Heart right ventricle (tissue), 16 donors: ENCODE measurements around the gene UBE2Q1. TPM values are rescaled to one million over a fixed set of nuclear protein-coding genes. Genes with fewer than 3 reads are reported as not detected.

Experiments
- ATAC-seq, 8 donors: fragments of 200-7000 bp; cut with Tn5 transposase; one replicate each; pipeline ENCODE4 v1.9.1; 2020; ENCODE audit warnings: mild to moderate bottlenecking in 8 of 8, moderate library complexity in 8 of 8, moderate number of reproducible peaks in 1 of 8
- DNase-seq, 2 donors: peaks; one replicate each; pipeline ENCODE4 v3.0.0-alpha.2; 2020
- H3K27ac ChIP-seq, 10 donors: fragments of 200-600 bp; sonication (generic) in 2 of 10; one replicate each; pipeline versions ENCODE4 v1.5.0 to v1.8.0; 2020 to 2022; ENCODE audit warnings: mild to moderate bottlenecking in 3 of 10
- H3K27me3 ChIP-seq, 7 donors: fragments of 200-600 bp; one replicate each; pipeline ENCODE4 v1.8.0; 2021 to 2022; ENCODE audit warnings: mild to moderate bottlenecking in 2 of 7
- H3K36me3 ChIP-seq, 9 donors: fragments of 200-600 bp; sonication (generic) in 1 of 9; one replicate each; pipeline versions ENCODE4 v1.5.0 to v1.8.0; 2020 to 2022; ENCODE audit warnings: mild to moderate bottlenecking in 2 of 9
- H3K4me1 ChIP-seq, 9 donors: fragments of 200-600 bp; sonication (generic) in 1 of 9; one replicate each; pipeline versions ENCODE4 v1.5.0 to v1.8.0; 2020 to 2022; ENCODE audit warnings: mild to moderate bottlenecking in 4 of 9
- H3K4me3 ChIP-seq, 10 donors: fragments of 200-600 bp; sonication (generic) in 2 of 10; one replicate each; pipeline versions ENCODE4 v1.5.0 to v1.8.0; 2020 to 2022; ENCODE audit warnings: mild to moderate bottlenecking in 7 of 10, moderate library complexity in 2 of 10
- H3K9me3 ChIP-seq, 11 donors: fragments of 200-600 bp in 10 of 11; sonication (generic) in 2 of 11; one replicate each; pipeline versions ENCODE4 v1.5.0 to v1.8.0; 2013 to 2022; ENCODE audit warnings: mild to moderate bottlenecking in 2 of 11, control low read depth in 1 of 11, moderate library complexity in 1 of 11
- CTCF ChIP-seq, 9 donors: fragments of 200-600 bp; sonication (generic) in 2 of 9; IDR thresholded peaks; one replicate each; pipeline versions ENCODE4 v1.5.0 to v1.8.0; 2021 to 2022; ENCODE audit warnings: antibody characterized with exemption in 9 of 9, mild to moderate bottlenecking in 5 of 9, moderate library complexity in 1 of 9
- WGBS, 2 donors: extraction: QIAGEN DNeasy Blood & Tissue Kit; methylation state at CpG; one replicate each; pipeline ENCODE4 v1.1.7; 2013; ENCODE audit warnings: inconsistent platforms in 1 of 2; 5-methylcytosine and 5-hydroxymethylcytosine counted together
- intact Hi-C, 10 donors: fragments of 100-400 bp; cut with DNase I; formaldehyde crosslinking; loops; one replicate each; pipeline versions ENCODE4 v1.11.1 to v1.14.2; 2022
- polyA plus RNA-seq, 2 donors: library from polyadenylated mRNA; stranded (reverse); fragments of 200-250 nt; gene quantifications; one replicate each; pipeline ENCODE4 v1.2.3, GENCODE V29; 2013
- total RNA-seq, 10 donors: library from RNA; stranded (reverse); fragmentation: NEBNext Ultra II Directional in 3 of 10; extraction: Animal tissue kit (Norgen Biotek cat#: 25700) in 3 of 10; gene quantifications; one replicate each; pipeline versions ENCODE4 v1.2.1 to v1.2.4, GENCODE V29; 2021 to 2023
- donor health status: Arrhythmogenic right ventricular cardiomyopathy.
- donor health status: ischemic (EF 13 %, LVEDD 7.1; RV severe dilation, severe dysfunction).
- donor health status: healthy with polysubstance abuse.
- donor health status: DM: no; HTN: yes; CAD: no.
- donor health status: DM: no; HTN: no; CAD: no.
- donor health status: ischemic (EF 25% LVEDD 6.9; RV normal size, moderate dysfunction).
- donor health status: ischemic (EF 25% LVEDD 5.7; RV mildly dilated, moderate dysfunction).
- donor health status: healthy.
- donor health status: DM: yes; HTN: yes; CAD: no.
- donor health status: Ischemic cardiomyopathy.
- donor health status: ischemic (EF 35%, LVEDD 5.7; RV mildly dilated, moderate dysfunction).
- donor health status: nonischemic (EF 11% LVEDD 7.7; RV severe dilation, severe dysfunction).
- donor health status: DM: yes; HTN: yes; CAD: no.
- donor health status: PGD.
- donor health status: ischemic (EF 29% LVEDD 5.4; RV normal size, mild dysfunction).
- donor health status: nonischemic (EF 23%, LVEDD 6.1; RV moderate dilation, normal function).

UBE2Q1 gene
- total and polyA plus RNA-seq, 12 donors = 19.4 to 83.5 (median 56.0) TPM

- Histone ChIP-seq H3K4me3 (no peak overlapping the region), H3K27ac (no peak overlapping the region), H3K36me3 (peaks cover 0 to 86% (median 68%) of the 10 kb centered on the region in 9 donors), H3K4me1 (peaks cover 9 to 49% (median 36%) of the 10 kb centered on the region in 9 donors), H3K27me3 (no peaks in the 10 kb centered on the region), H3K9me3 (no peaks in the 10 kb centered on the region)
- TF ChIP-seq CTCF (IDR thresholded peaks at IDR 0.05) = no peak
- DNase-seq (no peak), ATAC-seq (no peak)
- 91 to 93% methylated on average over 6 of the region's 6 CpGs for WGBS, 2 donors
- intact Hi-C loops = loop anchor here in 2 of 10 donors (5.0 to 10.0 kb wide), 3 partner anchors 115 to 533 kb away; partner anchors contain the start of genes AQP10 (in 1 of the 2) and ATP8B2 (in 1 of the 2)
These were observed 6.4 kb downstream of the UBE2Q1 start for GRCh38 chr1:154552036-154552435.

- DNase-seq = no peak
- no peak for TF ChIP-seq CTCF (IDR thresholded peaks at IDR 0.05)
- Histone ChIP-seq H3K4me3 (no peak overlapping the region), H3K27me3 (no peaks in the 10 kb centered on the region), H3K4me1 (peaks cover 3 to 43% (median 31%) of the 10 kb centered on the region in 9 donors), H3K27ac (no peak overlapping the region), H3K9me3 (no peaks in the 10 kb centered on the region), H3K36me3 (peaks cover 0 to 88% (median 68%) of the 10 kb centered on the region in 9 donors)
- ATAC-seq = no peak
- intact Hi-C loops = loop anchor here in 2 of 10 donors (5.0 to 10.0 kb wide), 3 partner anchors 114 to 533 kb away; partner anchors contain the start of genes AQP10 (in 1 of the 2) and ATP8B2 (in 1 of the 2)
- WGBS, 2 donors = 87 to 97% methylated on average over 4 of the region's 4 CpGs
These were observed 7.0 kb downstream of the UBE2Q1 start for GRCh38 chr1:154551474-154551873.

GRCh38 chr1:154550657-154551056, 7.8 kb downstream of the UBE2Q1 start:
- peaks cover 0 to 35% (median 24%) of the 10 kb centered on the region in 9 donors for H3K4me1 ChIP-seq
- H3K4me3 ChIP-seq = no peak overlapping the region
- ATAC-seq = no peak
- WGBS, 2 donors = 72 to 86% methylated on average over 6 of the region's 6 CpGs
- intact Hi-C loops = loop anchor here in 2 of 10 donors (5.0 to 10.0 kb wide), 3 partner anchors 113 to 534 kb away; partner anchors contain the start of genes AQP10 (in 1 of the 2) and ATP8B2 (in 1 of the 2)
- H3K27me3 ChIP-seq = no peaks in the 10 kb centered on the region
- peaks cover 0 to 87% (median 67%) of the 10 kb centered on the region in 9 donors for H3K36me3 ChIP-seq
- no peak for TF ChIP-seq CTCF (IDR thresholded peaks at IDR 0.05)
- H3K9me3 ChIP-seq = no peaks in the 10 kb centered on the region
- no peak for DNase-seq
- H3K27ac ChIP-seq = no peak overlapping the region

- Histone ChIP-seq H3K27ac (no peak overlapping the region), H3K27me3 (no peaks in the 10 kb centered on the region), H3K36me3 (peaks cover 0 to 81% (median 61%) of the 10 kb centered on the region in 9 donors), H3K9me3 (no peaks in the 10 kb centered on the region), H3K4me1 (peaks cover 0 to 34% (median 24%) of the 10 kb centered on the region in 9 donors), H3K4me3 (no peak overlapping the region)
- intact Hi-C loops = loop anchor here in 2 of 10 donors (5.0 to 10.0 kb wide), 3 partner anchors 113 to 535 kb away; partner anchors contain the start of genes AQP10 (in 1 of the 2) and ATP8B2 (in 1 of the 2)
- no peak for DNase-seq
- no peak for ATAC-seq
- 50 to 58% methylated on average over 5 of the region's 5 CpGs for WGBS, 2 donors
- no peak for TF ChIP-seq CTCF (IDR thresholded peaks at IDR 0.05)
These were observed 8.4 kb downstream of the UBE2Q1 start for GRCh38 chr1:154550070-154550469.
